GM21529 (cell line): ENCODE measurements around the gene MEGF10.

ENCODE experiments used
- ATAC-seq: cut with Tn5 transposase; IDR thresholded peaks from one replicate; pipeline ENCODE4 v1.9.1; 2021; ENCODE audit not compliant: unreplicated experiment

The MEGF10 gene

GRCh38 chr5:127508644-127509373 is 218.2 kb downstream of the MEGF10 start:
- no peak for ATAC-seq
